HG03103 (cell line): Measurements from ENCODE around the gene APH1A.
"Not testable (repeated sequence)": the region's sequence is repeated elsewhere in the genome, so short reads cannot be mapped to it uniquely, and the experiment has no call there.

Experiments used
- ATAC-seq: cut with Tn5 transposase; IDR thresholded peaks from one replicate; pipeline ENCODE4 v1.9.1; 2021; ENCODE audit warnings: low read depth; ENCODE audit not compliant: unreplicated experiment

The APH1A gene

DNA sequence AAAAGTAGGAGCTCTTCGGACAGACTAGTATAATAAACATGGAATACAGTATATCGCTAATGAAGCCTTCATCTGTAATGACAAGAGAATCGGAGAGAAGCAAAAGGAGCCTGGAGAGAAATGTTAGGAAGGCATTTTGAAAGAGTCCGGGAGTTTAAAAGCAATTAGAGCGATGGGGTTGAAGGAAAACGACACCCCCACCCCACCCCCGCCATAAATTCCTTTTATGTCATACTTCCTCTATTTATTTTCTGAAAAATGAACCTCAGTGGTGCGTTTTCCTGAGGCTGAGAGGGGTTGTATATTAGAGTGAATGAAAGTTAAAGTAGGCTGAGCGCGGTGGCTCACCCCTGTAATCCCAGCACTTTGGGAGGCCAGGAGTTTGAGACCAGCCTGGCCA lies 635 bp upstream of the APH1A start:
- ATAC-seq, result no peak

- ATAC-seq, result no peak
Measured at GRCh38 chr1:150268340-150268704, 494 bp downstream of the APH1A start.

DNA sequence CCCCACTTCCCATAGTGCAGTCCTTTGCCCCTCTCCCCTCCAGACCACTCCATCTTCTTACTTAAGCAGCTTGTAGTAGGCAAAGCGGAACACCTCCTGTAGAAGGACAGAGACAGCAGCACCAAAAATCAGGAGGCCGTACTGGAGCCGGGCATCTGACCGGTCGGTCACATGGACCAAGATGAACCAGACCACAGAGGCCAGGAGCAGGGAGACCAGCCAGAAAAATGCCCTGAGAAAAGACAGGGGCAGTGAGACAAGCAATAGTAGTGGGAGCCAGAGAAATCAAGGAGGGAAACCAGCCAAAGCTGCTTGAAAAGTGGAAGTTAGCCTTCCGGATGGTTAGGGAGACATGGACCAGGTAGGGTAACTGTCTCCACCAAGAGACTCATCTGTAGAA lies 920 bp downstream of the APH1A start:
- ATAC-seq, result no peak

DNA sequence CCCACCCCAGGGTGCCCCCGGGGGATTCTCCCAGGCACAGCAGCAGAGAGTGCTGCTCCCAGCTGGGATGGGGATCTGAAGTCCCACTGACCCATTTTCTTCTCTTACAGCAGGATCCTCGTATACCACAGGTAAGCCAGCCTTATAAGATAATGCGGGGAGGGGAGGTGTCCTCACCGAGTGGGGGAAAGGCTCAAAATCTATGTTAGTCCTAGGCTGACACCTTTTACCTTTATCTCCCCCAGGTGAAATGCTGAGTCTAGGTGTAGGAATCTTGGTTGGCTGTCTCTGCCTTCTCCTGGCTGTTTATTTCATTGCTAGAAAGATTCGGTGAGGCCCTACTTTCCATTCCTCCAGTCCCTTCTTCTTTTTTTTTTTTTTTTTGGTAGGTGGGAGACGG lies 5.3 kb downstream of the APH1A start:
- no peak for ATAC-seq

DNA sequence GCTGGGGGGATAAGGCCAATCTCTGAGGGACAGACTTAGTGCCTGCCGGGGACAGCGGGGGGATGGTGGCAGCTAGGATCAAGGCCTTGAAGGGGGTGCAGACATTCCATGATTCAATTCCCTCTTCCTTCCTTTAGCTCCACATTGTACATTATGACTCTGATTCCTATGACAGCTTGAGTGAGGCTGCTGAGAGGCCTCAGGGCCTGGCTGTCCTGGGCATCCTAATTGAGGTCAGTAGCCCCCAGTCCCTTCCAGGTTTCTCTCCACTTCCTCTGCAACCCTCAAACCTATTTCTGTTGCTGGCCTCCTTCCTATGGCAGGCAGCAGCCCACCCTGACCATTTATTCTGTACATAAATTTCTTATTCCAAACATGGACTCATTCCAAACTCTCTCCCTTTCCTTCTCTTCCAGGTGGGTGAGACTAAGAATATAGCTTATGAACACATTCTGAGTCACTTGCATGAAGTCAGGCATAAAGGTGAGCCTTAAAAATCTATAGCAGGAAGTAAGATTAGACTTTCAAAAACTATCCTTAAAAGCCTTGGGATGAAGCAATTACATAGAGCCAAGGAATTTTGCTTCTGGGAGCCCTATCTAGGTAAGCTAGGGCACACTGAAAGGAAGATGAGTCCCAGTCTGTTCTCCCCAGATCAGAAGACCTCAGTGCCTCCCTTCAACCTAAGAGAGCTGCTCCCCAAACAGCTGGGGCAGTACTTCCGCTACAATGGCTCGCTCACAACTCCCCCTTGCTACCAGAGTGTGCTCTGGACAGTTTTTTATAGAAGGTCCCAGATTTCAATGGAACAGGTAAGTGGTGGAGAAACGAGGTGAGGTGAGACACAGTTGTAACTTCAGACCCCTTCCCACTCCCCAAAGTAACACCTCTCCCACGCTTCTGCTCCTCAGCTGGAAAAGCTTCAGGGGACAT lies 6.2 kb downstream of the APH1A start:
- no peak for ATAC-seq

- ATAC-seq, result no peak
Measured at GRCh38 chr1:150261367-150261766, 7.4 kb downstream of the APH1A start.

DNA sequence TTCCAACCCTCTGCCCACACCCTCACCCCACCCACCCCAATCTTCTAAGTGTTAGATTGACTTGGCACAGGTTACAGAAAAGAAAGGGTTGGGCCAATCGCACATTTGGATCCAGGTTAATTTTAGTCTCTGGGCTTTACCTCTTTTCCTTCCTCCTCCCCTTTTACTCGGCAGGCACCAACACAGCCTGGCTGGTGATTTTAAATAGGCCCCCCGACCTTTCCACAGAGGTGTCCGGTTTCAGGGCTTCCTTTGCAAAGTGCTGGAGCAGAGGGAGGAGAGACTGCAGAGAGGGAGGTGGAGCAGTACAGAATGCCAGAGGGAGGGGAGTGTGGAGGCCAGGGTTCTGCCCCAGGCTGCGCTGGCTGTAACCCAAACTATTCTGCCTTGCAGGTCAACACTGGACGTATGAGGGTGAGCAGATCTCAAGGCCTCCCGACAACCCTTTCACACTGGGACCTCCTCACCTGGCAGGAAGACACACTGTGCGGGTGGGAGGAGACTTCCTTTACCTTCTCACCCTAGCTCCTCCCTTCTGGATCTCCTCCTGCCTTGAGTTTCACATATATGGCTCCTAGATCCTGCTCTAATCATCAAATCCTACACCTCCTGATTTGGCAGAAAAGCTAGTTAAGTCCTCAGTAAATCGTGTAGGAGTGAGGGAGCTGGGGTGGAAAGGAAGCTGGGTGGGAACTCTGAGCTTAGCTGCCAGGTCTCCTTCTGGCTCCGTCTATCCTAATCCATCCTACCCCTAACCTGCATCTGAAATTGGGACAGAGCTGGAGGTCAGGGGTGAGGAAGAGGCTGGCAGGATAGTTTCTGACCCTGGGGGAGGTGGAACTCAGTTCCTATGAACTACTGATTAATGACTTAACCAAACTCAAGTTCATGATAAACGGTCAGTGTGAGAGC lies 8.8 kb downstream of the APH1A start:
- no peak for ATAC-seq

DNA sequence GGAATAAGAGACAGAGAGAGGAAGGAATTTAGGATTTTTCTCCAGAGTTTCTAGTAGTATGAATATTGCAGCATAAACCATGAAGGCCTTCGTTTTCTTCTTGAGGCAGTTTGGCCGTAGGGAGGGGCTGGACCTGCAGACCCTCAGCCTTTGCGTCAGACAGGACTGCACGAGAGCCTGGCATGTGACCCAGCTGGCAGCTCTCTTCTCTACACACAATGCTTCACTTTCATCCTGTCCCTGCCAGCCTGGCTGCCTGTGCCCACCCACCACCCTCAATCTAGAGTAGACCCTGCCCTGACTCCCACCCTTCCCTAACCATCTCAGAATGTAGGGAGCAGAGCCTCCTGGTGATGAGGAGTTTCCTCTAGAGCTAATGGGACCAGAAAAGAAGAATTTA lies 9.6 kb downstream of the APH1A start:
- ATAC-seq, result no peak

DNA sequence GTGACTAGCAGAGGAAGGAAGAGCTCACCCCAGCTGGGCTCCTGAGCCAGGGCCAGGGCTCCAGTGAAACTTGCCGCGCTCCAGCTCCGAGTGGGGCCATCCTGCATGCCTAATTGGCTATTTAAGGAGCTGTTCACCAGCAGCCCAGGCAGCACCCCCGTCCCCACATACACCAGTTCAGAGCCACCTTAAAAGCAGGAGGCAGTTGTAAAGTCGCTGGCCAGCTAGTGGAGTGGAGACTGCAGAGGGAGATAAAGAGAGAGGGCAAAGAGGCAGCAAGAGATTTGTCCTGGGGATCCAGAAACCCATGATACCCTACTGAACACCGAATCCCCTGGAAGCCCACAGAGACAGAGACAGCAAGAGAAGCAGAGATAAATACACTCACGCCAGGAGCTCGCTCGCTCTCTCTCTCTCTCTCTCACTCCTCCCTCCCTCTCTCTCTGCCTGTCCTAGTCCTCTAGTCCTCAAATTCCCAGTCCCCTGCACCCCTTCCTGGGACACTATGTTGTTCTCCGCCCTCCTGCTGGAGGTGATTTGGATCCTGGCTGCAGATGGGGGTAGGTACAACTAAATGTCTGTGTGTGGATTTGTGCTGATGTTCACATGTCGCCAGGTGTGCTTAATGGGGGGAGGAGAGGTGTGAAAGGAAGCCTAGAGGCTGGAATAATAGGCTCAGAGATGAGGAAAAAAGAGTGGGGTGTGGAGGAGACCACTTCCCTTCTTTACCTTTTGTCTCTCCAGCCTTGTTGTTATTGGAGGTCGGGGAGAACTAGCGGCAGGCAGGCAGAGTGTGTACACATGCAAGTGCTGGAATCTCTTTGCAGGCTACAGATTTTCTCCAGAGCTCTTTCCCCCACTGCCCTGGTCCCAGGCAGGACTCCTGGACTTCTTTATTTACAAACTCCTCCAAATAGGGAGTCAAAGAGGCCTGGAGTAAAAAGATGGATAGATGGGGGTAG lies 10.9 kb downstream of the APH1A start, which contains the start of gene CA14:
Gene CA14, plus strand, starts transcription at position 151 of the 962 bp plus-strand sequence. Its CDS starts 355 bp downstream, at position 506.
- no peak for ATAC-seq

DNA sequence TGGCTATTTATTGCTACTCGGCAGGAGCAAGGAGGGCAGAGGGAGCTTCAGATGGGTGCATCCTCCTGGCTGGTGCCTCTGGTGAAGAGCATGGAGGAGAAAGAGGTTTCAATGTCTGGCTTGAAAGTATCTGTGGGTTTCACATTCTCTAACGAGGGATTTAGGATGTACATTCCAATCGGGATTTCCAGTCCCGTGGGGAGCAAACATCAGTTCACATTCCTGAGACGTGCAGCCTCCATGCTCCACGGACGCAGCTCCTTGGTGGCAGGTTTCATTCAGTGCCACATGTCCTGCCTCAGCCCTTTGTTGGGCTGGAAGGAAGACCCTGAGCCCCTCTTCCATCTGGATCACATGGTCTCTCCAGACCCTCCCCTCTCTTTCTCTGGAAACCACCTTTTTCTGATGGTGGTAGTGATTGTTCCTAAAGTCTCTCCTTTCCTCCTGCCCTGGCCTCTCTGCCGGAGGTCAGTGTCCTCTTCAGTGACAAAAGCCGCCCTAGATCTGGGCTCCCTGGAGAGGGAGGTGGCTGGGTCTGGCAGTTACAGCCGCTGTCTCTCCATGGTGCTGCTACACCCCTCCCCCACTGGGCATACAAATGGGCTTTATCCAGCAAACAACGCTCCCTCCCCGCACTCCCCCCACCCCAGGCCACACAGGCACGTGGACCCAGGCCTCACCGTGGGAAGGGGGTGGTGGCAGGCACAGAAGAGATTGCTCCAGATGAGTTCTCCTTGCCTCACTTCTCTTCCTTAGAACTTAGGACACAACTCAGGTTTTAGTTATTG lies 12.1 kb downstream of the APH1A start:
- ATAC-seq, result no peak

- ATAC-seq, result no peak
Measured at GRCh38 chr1:150256198-150256553, 12.6 kb downstream of the APH1A start.

- ATAC-seq, result no peak
Measured at GRCh38 chr1:150249936-150250335, 18.9 kb downstream of the APH1A start.

GRCh38 chr1:150243003-150243402 lies 25.8 kb downstream of the APH1A start:
- ATAC-seq, result no peak

DNA sequence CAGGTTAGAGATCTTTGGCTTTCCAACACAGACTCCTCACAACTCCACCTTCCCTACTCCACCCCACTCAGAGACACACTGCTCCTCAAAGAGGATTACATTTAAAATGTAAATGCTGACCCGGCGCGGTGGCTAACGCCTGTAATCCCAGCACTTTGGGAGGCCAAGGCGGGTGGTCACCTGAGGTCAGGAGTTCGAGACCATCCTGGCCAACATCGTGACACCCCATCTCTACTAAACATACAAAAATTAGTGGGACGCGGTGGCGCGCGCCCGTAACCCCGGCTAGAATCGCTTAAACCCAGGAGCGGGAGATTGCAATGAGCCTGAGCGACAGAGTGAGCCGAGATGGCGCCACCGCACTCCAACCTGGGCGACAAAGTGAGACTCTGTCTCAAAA lies 31.1 kb downstream of the APH1A start:
- ATAC-seq, result no peak

DNA sequence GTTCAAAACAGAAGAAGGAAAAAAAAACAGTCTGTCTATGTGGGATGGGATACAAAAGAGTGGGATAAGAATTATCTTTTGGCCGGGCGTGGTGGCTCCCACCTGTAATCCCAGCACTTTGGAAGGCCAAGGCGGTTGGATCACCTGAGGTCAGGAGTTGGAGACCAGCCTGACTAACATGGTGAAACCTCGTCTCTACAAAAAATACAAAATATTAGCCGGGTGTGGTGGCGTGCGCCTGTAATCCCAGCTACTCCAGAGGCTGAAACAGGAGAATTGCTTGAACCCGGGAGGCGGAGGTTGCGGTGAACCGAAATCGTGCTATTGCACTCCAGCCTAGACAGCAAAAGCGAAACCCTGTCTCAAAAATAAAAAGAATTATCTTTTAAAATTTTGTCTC lies 31.6 kb downstream of the APH1A start:
- ATAC-seq, result not testable (repeated sequence)

DNA sequence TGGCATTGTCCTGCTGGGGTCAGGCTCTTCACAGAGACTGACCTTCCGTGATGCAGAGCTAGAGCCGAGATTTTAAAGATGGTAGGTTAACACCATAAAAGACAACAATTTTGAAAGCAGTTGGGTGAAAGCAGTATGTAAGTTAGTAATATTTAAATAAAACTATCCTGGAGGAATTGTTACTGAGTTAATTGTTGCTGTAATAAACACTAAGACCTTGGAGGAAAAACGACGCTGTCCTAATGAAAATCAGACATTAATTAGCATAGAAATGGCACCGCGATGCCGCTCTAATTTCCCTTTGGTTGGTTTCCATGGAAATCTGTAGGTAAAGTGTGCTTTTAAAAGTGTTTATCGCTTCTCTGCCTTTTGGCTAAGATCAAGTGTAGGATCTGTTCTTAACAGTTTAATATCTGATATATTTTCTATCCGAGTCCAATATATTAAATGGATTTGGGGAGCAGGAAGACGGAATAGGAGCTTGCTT lies 32.2 kb downstream of the APH1A start:
- no peak for ATAC-seq

GRCh38 chr1:150235852-150236613 lies 32.8 kb downstream of the APH1A start, which contains the start of gene ANP32E:
ANP32E (minus strand) TSS chr1:150236112; CDS start chr1:150235786, 326 bp downstream.
- peak; percentile 80 for ATAC-seq

DNA sequence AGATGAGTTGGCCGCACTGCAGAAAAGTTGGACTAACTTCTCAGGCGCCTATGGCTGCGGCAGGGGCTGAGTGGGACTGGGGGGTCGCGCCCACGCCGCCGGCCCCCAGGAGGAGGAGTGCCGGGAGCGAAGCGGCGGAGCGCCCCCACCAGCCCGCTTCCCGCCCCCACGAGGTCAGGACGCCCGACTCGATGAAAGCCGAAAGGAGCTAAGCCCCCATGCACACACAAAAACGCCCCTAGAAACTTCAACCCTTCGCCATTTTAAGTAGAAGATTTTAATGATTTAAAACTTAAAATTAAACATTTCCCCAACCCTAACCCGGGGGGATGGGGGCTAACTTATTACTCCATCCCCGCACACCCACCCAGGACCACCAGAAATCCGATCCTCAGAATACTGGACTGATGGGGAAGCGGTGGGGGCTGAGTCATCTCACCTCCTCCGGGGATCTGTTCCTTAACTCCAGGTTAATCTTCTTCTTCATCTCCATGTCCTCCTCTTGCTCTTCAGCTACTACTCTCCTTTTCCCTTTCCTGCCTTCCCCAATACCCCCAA lies 33.4 kb downstream of the APH1A start:
- ATAC-seq, result no peak
